ENCODE measurements around the gene IRF2. TPM values are rescaled to one million over a fixed set of nuclear protein-coding genes. Genes with fewer than 3 reads are reported as not detected.

The IRF2 gene
- total RNA-seq, 6 experiments from 2014 or later, result 13.4 to 24.0 (median 19.7) TPM

GRCh38 chr4:184385705-184386141, 88.6 kb downstream of the IRF2 start:
- H3K9me3 Mint-ChIP-seq, result no peaks in the 10 kb centered on the region
- H3K36me3 Mint-ChIP-seq (ENCODE audit: low read depth), result peaks cover 25% of the 10 kb centered on the region
- H3K4me1 Mint-ChIP-seq (ENCODE audit: low read depth), result peaks cover 57% of the 10 kb centered on the region
- H3K27me3 Mint-ChIP-seq (ENCODE audit: insufficient read depth), result peaks cover 1% of the 10 kb centered on the region; the same call in 1 of the 2 replicates
- H3K27ac Mint-ChIP-seq, result 0 out of 2 replicates have a peak overlapping the region, but pooled peaks have one; percentile 15
- DNase-seq, result no peak
- no peak for TF ChIP-seq CTCF (IDR thresholded peaks at IDR 0.05)
- H3K4me3 Mint-ChIP-seq, result peak overlapping the region; percentile 85; the same call in 1 of the 2 replicates

- H3K27ac Mint-ChIP-seq, result peak overlapping the region; percentile 83
- no peak for TF ChIP-seq CTCF (IDR thresholded peaks at IDR 0.05)
- H3K4me1 Mint-ChIP-seq (ENCODE audit: low read depth), result peaks cover 57% of the 10 kb centered on the region
- no peak for DNase-seq
- no peaks in the 10 kb centered on the region for H3K9me3 Mint-ChIP-seq
- H3K27me3 Mint-ChIP-seq (ENCODE audit: insufficient read depth), result no peaks in the 10 kb centered on the region
- H3K36me3 Mint-ChIP-seq (ENCODE audit: low read depth), result peaks cover 18% of the 10 kb centered on the region
- peak overlapping the region; percentile 85 for H3K4me3 Mint-ChIP-seq
These were observed 89.4 kb downstream of the IRF2 start for GRCh38 chr4:184384810-184385557.

GRCh38 chr4:184384056-184384809, 90.1 kb downstream of the IRF2 start:
- H3K4me1 Mint-ChIP-seq (ENCODE audit: low read depth), result peaks cover 57% of the 10 kb centered on the region
- no peaks in the 10 kb centered on the region for H3K9me3 Mint-ChIP-seq
- no peak for TF ChIP-seq CTCF (IDR thresholded peaks at IDR 0.05)
- H3K4me3 Mint-ChIP-seq, result peak overlapping the region; percentile 85
- H3K27me3 Mint-ChIP-seq (ENCODE audit: insufficient read depth), result no peaks in the 10 kb centered on the region
- peaks cover 17% of the 10 kb centered on the region for H3K36me3 Mint-ChIP-seq (ENCODE audit: low read depth)
- peak; percentile 67 for DNase-seq
- peak overlapping the region; percentile 83 for H3K27ac Mint-ChIP-seq

- no peaks in the 10 kb centered on the region for H3K9me3 Mint-ChIP-seq
- peaks cover 15% of the 10 kb centered on the region for H3K36me3 Mint-ChIP-seq (ENCODE audit: low read depth)
- H3K27me3 Mint-ChIP-seq (ENCODE audit: insufficient read depth), result no peaks in the 10 kb centered on the region
- TF ChIP-seq CTCF (IDR thresholded peaks at IDR 0.05), result no peak
- peak; percentile 90 for DNase-seq
- peak overlapping the region; percentile 85 for H3K4me3 Mint-ChIP-seq
- peak overlapping the region; percentile 83 for H3K27ac Mint-ChIP-seq
- H3K4me1 Mint-ChIP-seq (ENCODE audit: low read depth), result peaks cover 57% of the 10 kb centered on the region
These were observed 90.8 kb downstream of the IRF2 start for GRCh38 chr4:184383497-184384055.

- Mint-ChIP-seq H3K9me3 (no peaks in the 10 kb centered on the region), H3K27me3 (ENCODE audit: insufficient read depth) (no peaks in the 10 kb centered on the region), H3K27ac (peak overlapping the region; percentile 83), H3K36me3 (ENCODE audit: low read depth) (peaks cover 5% of the 10 kb centered on the region), H3K4me3 (no peak overlapping the region; the same call in 1 of the 2 replicates), H3K4me1 (ENCODE audit: low read depth) (peaks cover 57% of the 10 kb centered on the region)
- DNase-seq, result no peak
- TF ChIP-seq CTCF (IDR thresholded peaks at IDR 0.05), result no peak
These were observed 92.0 kb downstream of the IRF2 start for GRCh38 chr4:184382189-184382846.

All from HFFc6 (cell line).